Smooth muscle cell (in vitro differentiated cells): Measurements from ENCODE around the gene TRMT11. TPM values are rescaled to one million over a fixed set of nuclear protein-coding genes. Genes with fewer than 3 reads are reported as not detected.
A peak's percentile ranks its signal among the peaks of the same experiment; 100 is the strongest.

Source experiments
- DNase-seq: peaks from one replicate; lab custom pipeline; 2025; ENCODE audit not compliant: unreplicated experiment; lab: John Stamatoyannopoulos, UW
- H2AFZ ChIP-seq: fragments of 200-600 bp; sonication (generic); 2 replicates; pipeline ENCODE4 v1.6.0; 2016; ENCODE audit warnings: antibody characterized with exemption, low read depth, mild to moderate bottlenecking
- H3F3A ChIP-seq: fragments of 200-600 bp; sonication (generic); 2 replicates; pipeline ENCODE4 v1.6.0; 2017; ENCODE audit warnings: antibody characterized with exemption, low read depth
- H3K27ac ChIP-seq: fragments of 200-600 bp; sonication (generic); 2 replicates; pipeline ENCODE4 v1.5.1; 2016; ENCODE audit warnings: low read depth, mild to moderate bottlenecking
- H3K27me3 ChIP-seq: fragments of 200-600 bp; sonication (generic); 2 replicates; pipeline ENCODE4 v1.6.1; 2016; ENCODE audit warnings: low read depth, mild to moderate bottlenecking
- H3K36me3 ChIP-seq: fragments of 200-600 bp; sonication (generic); 2 replicates; pipeline ENCODE4 v1.5.1; 2016; ENCODE audit warnings: low read depth
- H3K4me1 ChIP-seq: fragments of 200-600 bp; sonication (generic); 2 replicates; pipeline ENCODE4 v1.5.1; 2016; ENCODE audit warnings: low read depth
- H3K4me2 ChIP-seq: fragments of 200-600 bp; sonication (generic); 2 replicates; pipeline ENCODE4 v1.6.0; 2016; ENCODE audit warnings: mild to moderate bottlenecking
- H3K4me3 ChIP-seq: fragments of 200-600 bp; sonication (generic); 2 replicates; pipeline ENCODE4 v1.5.1; 2016; ENCODE audit warnings: mild to moderate bottlenecking
- H3K79me2 ChIP-seq: fragments of 200-600 bp; sonication (generic); 2 replicates; pipeline ENCODE4 v1.6.0; 2016; ENCODE audit warnings: low read depth, mild to moderate bottlenecking
- H3K9ac ChIP-seq: fragments of 200-600 bp; sonication (generic); 2 replicates; pipeline ENCODE4 v1.6.0; 2016; ENCODE audit warnings: low read depth
- H3K9me3 ChIP-seq: fragments of 200-600 bp; sonication (generic); replicated peaks from 2 replicates; pipeline ENCODE4 v1.5.1; 2016; ENCODE audit warnings: low read depth
- H4K20me1 ChIP-seq: fragments of 200-600 bp; sonication (generic); 2 replicates; pipeline ENCODE4 v1.6.0; 2016; ENCODE audit warnings: low read depth
- CTCF ChIP-seq: fragments of 200-600 bp; sonication (generic); IDR thresholded peaks from 2 replicates; pipeline ENCODE4 v1.5.1; 2017; ENCODE audit warnings: borderline replicate concordance, mild to moderate bottlenecking, antibody characterized with exemption; ENCODE audit not compliant: insufficient read depth, poor library complexity, severe bottlenecking
- WGBS: methylation state at CpG from one replicate; pipeline ENCODE4 v1.1.7; 2016; ENCODE audit warnings: low lambda C conversion rate; 5-methylcytosine and 5-hydroxymethylcytosine counted together
- polyA plus RNA-seq: library from polyadenylated mRNA; unstranded; fragments of >200 nt; fragmentation: Nextera tagmentation; extraction: Ambion mirVana; gene quantifications from 2 replicates; pipeline ENCODE4 v1.2.1, GENCODE V29; 2016
- total RNA-seq: library from RNA; depleted of rRNA; stranded (reverse); fragments of >200 nt; gene quantifications from 2 replicates; pipeline ENCODE4 v1.2.3, GENCODE V29; 2014

Gene TRMT11
- total and polyA plus RNA-seq, 2 experiments from 2014 or later: 12.8 to 21.6 TPM

- Histone ChIP-seq H3K4me2 (no peak overlapping the region), H3K4me1 (peaks cover 22% of the 10 kb centered on the region)
- no peak for DNase-seq
Observed at GRCh38 chr6:125981571-125982185, 4.7 kb upstream of the TRMT11 start.

GRCh38 chr6:125983246-125983945, 2.9 kb upstream of the TRMT11 start:
- no peak for DNase-seq
- WGBS: 27% methylated on average over 4 of the region's 4 CpGs
- H3K79me2 ChIP-seq: peaks cover 22% of the 10 kb centered on the region
- peak overlapping the region; percentile 76 for H3K4me2 ChIP-seq
- no peak for TF ChIP-seq CTCF
- no peaks in the 10 kb centered on the region for H4K20me1 ChIP-seq
- peak overlapping the region; percentile 30 for H2AFZ ChIP-seq
- H3K27ac ChIP-seq: peak overlapping the region; percentile 95
- peak overlapping the region; percentile 76 for H3K9ac ChIP-seq
- H3K36me3 ChIP-seq: no peaks in the 10 kb centered on the region
- H3K27me3 ChIP-seq: no peaks in the 10 kb centered on the region
- peaks cover 27% of the 10 kb centered on the region for H3K4me1 ChIP-seq
- H3F3A ChIP-seq: peaks cover 14% of the 10 kb centered on the region
- no peak overlapping the region for H3K4me3 ChIP-seq
- H3K9me3 ChIP-seq: no peaks in the 10 kb centered on the region

More at GRCh38 chr6:125981571-125982185, 4.7 kb upstream of the TRMT11 start:
- H3K27me3 ChIP-seq: no peaks in the 10 kb centered on the region
- H3K4me3 ChIP-seq: no peak overlapping the region
- H3K36me3 ChIP-seq: no peaks in the 10 kb centered on the region
- H3K27ac ChIP-seq: peak overlapping the region; percentile 8
- TF ChIP-seq CTCF: no peak
- peaks cover 8% of the 10 kb centered on the region for H3K79me2 ChIP-seq
- H4K20me1 ChIP-seq: no peaks in the 10 kb centered on the region
- no peak overlapping the region for H3K9ac ChIP-seq
- WGBS: 71% methylated on average over 2 of the region's 2 CpGs
- H2AFZ ChIP-seq: no peak overlapping the region
- H3F3A ChIP-seq: peaks cover 14% of the 10 kb centered on the region
- no peaks in the 10 kb centered on the region for H3K9me3 ChIP-seq

GRCh38 chr6:125984311-125984710, 2.0 kb upstream of the TRMT11 start:
- TF ChIP-seq CTCF: no peak
- H3K27me3 ChIP-seq: no peaks in the 10 kb centered on the region
- peaks cover 27% of the 10 kb centered on the region for H3K4me1 ChIP-seq
- H2AFZ ChIP-seq: no peak overlapping the region
- H4K20me1 ChIP-seq: no peaks in the 10 kb centered on the region
- H3K4me3 ChIP-seq: no peak overlapping the region
- DNase-seq: no peak
- peak overlapping the region; percentile 95 for H3K27ac ChIP-seq
- H3K9me3 ChIP-seq: no peaks in the 10 kb centered on the region
- H3K4me2 ChIP-seq: peak overlapping the region; percentile 76
- peaks cover 14% of the 10 kb centered on the region for H3F3A ChIP-seq
- H3K79me2 ChIP-seq: peaks cover 26% of the 10 kb centered on the region
- no peaks in the 10 kb centered on the region for H3K36me3 ChIP-seq
- WGBS: 96% methylated on average over 2 of the region's 2 CpGs
- no peak overlapping the region for H3K9ac ChIP-seq
